Effector memory CD8-positive, alpha-beta T cell (primary cell): ENCODE measurements around the gene ESRP2.
A peak's percentile ranks its signal among the peaks of the same experiment; 100 is the strongest.

ENCODE experiments used
- ATAC-seq: fragments of 150-1000 bp; cut with Tn5 transposase; replicated peaks from 2 replicates; pipeline ENCODE4 v1.10.0; 2021; ENCODE audit warnings: mild to moderate bottlenecking, moderate library complexity
- DNase-seq, 3 experiments: peaks; one replicate each; pipeline ENCODE4 v3.0.0; 2021
- H3K27ac Mint-ChIP-seq, 2 donors: one replicate each; pipeline ENCODE4 v1.8.0; 2022; ENCODE audit warnings: mild to moderate bottlenecking in 2 of 2, mixed read lengths in 2 of 2, moderate library complexity in 2 of 2
- H3K27me3 Mint-ChIP-seq, 2 donors: one replicate each; pipeline ENCODE4 v1.8.0; 2022; ENCODE audit warnings: mixed read lengths in 2 of 2
- H3K36me3 Mint-ChIP-seq: one replicate; pipeline ENCODE4 v1.8.0; 2022; ENCODE audit warnings: mild to moderate bottlenecking, moderate library complexity, mixed read lengths; ENCODE audit not compliant: insufficient read depth
- H3K4me1 Mint-ChIP-seq, 2 donors: one replicate each; pipeline ENCODE4 v1.8.0; 2022; ENCODE audit warnings: low read depth in 2 of 2, mixed read lengths in 2 of 2
- H3K4me3 Mint-ChIP-seq, 2 donors: one replicate each; pipeline ENCODE4 v1.8.0; 2022; ENCODE audit warnings: mild to moderate bottlenecking in 2 of 2, mixed read lengths in 2 of 2, moderate library complexity in 2 of 2
- H3K9me3 Mint-ChIP-seq, 2 donors: one replicate each; pipeline ENCODE4 v1.8.0; 2022; ENCODE audit warnings: mixed read lengths in 2 of 2

The ESRP2 gene

GRCh38 chr16:68242085-68242484, 6.2 kb upstream of the ESRP2 start:
- H3K4me3 Mint-ChIP-seq = no peak overlapping the region
- DNase-seq = no peak
- no peak overlapping the region for H3K27ac Mint-ChIP-seq
- no peaks in the 10 kb centered on the region for H3K27me3 Mint-ChIP-seq
- H3K36me3 Mint-ChIP-seq = peaks cover 29% of the 10 kb centered on the region
- no peak for ATAC-seq
- peaks cover 26 to 27% of the 10 kb centered on the region in 2 donors for H3K4me1 Mint-ChIP-seq
- no peaks in the 10 kb centered on the region for H3K9me3 Mint-ChIP-seq

DNA sequence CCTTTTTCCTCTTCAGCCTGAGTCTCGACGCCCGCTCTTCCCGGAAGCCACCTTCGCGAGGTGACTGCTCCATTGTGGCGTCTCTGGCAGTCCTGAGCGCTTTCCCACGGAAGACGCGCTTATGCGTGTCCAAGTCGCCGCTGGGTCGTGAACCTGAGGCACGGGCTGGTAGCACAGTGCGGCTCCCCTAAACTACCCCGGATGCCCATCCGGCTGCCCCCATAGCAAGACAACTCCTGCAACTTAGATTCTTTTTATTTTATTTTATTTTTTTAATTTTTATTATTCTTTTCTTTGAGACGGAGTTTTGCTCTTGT, 2.1 kb upstream of the ESRP2 start:
- DNase-seq (no peak), ATAC-seq (peak; percentile 11)
- Mint-ChIP-seq H3K36me3 (peaks cover 28% of the 10 kb centered on the region), H3K27me3 (no peaks in the 10 kb centered on the region), H3K4me3 (peak overlapping the region; percentile 93 to 98), H3K4me1 (peaks cover 21 to 27% of the 10 kb centered on the region in 2 donors), H3K27ac (peak overlapping the region; percentile 64 to 76), H3K9me3 (no peaks in the 10 kb centered on the region)

DNA sequence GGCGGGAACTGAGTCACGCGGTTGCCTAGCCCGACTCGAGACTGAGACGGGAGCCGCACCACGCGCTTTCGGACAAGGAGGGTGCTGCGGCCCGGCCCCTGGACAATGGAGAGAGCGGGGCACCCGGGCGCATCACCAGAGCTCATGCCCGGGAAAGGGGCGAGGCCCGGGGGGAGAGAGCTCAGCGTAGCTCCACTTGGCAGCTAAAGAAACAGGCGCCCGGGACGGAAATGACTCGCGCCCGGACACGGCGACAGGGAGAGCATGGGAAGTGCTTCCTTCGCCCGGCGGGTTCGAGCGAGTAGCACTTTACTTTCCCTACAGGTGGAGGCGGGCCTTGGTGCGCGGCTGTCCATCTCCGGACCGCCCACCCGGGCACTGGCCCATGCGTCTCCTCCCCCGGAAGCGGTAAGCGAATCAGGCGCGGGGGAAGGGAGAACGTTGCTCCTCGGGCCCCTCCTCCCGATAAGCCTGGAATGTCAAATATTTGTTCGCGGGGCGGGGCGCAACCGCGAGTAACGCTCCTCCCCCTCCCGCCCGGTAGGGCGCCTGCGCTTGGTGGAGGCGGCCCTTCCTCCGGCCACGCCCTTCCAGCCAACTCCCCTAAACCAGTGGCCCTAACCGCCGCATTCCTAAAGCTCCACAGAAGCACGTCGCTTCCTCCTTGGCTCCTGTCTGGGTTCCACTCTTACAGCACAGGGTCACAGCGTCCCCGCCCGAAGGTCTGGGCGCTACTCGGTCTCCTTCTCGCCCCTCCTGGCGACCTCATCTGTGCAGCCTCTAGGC, 1.5 kb upstream of the ESRP2 start:
- DNase-seq (peak; percentile 77 to 82 (median 82)), ATAC-seq (peak; percentile 70)

DNA sequence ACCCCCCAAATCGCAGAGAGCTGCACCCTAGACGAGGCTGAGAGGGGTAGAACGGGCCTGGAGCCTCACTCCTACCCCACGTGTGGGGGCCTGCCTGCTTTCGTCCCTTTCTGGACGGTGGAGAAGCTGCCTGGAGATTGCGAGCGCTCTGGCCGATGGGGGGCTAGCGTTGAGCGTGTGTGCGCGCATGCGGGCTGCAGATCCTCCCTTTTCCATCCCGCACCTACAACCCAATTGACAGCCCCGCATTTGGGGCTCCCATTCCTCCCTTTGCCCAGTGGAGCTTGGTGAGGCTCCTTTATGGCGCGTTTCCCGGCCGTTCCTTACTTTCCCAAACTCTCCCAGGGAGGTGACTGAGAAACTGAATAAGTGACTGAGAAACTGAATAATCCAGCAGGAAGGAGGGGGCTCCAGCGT, 907 bp upstream of the ESRP2 start:
- Mint-ChIP-seq H3K27ac (peak overlapping the region; percentile 64 to 76), H3K4me1 (peaks cover 24 to 27% of the 10 kb centered on the region in 2 donors), H3K36me3 (peaks cover 36% of the 10 kb centered on the region), H3K4me3 (peak overlapping the region; percentile 93 to 98), H3K27me3 (no peaks in the 10 kb centered on the region), H3K9me3 (no peaks in the 10 kb centered on the region)
- DNase-seq = peak in 1 of 3 experiments; percentile 19
- ATAC-seq = peak; percentile 13

More for the DNA sequence above, 1.5 kb upstream of the ESRP2 start:
- Mint-ChIP-seq H3K36me3 (peaks cover 31% of the 10 kb centered on the region), H3K4me3 (peak overlapping the region; percentile 93 to 98), H3K4me1 (peaks cover 23 to 27% of the 10 kb centered on the region in 2 donors), H3K27me3 (no peaks in the 10 kb centered on the region), H3K9me3 (no peaks in the 10 kb centered on the region), H3K27ac (peak overlapping the region; percentile 64 to 76)

DNA sequence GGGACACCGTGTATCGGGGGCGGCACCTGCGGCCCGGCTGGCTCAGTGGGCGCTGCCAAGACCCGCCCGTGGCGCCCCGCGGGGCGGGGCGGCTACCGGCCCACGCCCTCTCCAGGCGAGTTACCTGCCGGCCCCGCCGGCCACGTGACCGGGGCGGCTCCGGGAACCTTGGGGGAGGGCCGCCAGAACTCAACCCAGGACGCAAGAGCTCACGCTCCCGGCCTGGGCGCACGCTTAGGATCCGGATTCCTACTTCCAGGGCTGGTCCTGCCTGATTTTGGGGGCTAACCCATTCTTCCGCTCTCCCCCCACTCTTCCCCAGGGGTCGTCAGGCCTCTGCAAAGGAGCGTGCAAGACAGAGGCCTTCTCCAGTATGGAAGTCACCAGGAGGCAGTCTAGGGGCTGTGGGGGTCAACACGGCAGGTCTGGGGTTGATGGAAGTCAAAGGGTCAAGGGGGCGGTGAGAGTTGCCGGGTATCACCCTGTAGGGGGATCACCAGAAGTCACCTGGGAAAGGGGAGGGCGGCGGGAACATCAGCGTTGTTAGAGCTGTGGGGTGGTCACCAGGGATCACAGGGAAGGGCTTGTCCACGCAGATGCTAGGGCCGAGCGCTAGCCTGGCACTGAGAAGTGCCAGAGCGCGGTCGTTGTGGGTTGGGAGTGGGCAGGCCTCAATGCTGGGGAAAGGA, 354 bp upstream of the ESRP2 start:
- Mint-ChIP-seq H3K27me3 (no peaks in the 10 kb centered on the region), H3K4me1 (peaks cover 24 to 27% of the 10 kb centered on the region in 2 donors), H3K36me3 (peaks cover 36% of the 10 kb centered on the region), H3K27ac (peak overlapping the region; percentile 64 to 76), H3K4me3 (peak overlapping the region; percentile 93 to 98), H3K9me3 (no peaks in the 10 kb centered on the region)
- peak; percentile 44 for ATAC-seq
- peak; percentile 20 to 47 (median 32) for DNase-seq

- DNase-seq (no peak), ATAC-seq (no peak)
- Mint-ChIP-seq H3K4me1 (peaks cover 27% of the 10 kb centered on the region in 2 donors), H3K27ac (peak overlapping the region; percentile 17 to 59), H3K36me3 (peaks cover 46% of the 10 kb centered on the region), H3K4me3 (peak overlapping the region; percentile 37 to 48), H3K9me3 (no peaks in the 10 kb centered on the region), H3K27me3 (no peaks in the 10 kb centered on the region)
Observed at GRCh38 chr16:68235108-68235886, 630 bp downstream of the ESRP2 start.

GRCh38 chr16:68234188-68235107, 1.5 kb downstream of the ESRP2 start:
- H3K4me3 Mint-ChIP-seq = peak overlapping the region; percentile 22 to 37

DNA sequence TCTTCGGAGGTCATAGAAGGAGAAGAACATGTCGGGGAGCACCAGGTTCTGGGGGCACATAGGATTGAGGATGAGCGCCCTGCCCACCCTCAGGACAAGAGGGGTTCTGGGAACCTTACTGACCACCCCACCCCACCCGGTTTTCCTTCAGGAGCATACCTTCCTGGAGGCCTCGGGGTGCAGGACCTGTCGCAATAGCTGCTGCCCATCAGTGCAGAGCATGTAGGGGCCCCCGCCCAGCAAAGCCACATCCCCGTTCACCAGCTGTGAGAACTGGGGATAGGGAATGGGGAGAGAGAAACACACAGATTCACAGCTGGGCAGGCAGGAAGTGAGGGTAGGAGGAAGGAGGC, 2.1 kb downstream of the ESRP2 start:
- DNase-seq (no peak), ATAC-seq (no peak)
- peaks cover 49% of the 10 kb centered on the region for H3K36me3 Mint-ChIP-seq
- peak overlapping the region in 1 of 2 donors; percentile 12 for H3K27ac Mint-ChIP-seq
- H3K4me1 Mint-ChIP-seq = peaks cover 26 to 29% of the 10 kb centered on the region in 2 donors
- no peaks in the 10 kb centered on the region for H3K9me3 Mint-ChIP-seq
- no peak overlapping the region for H3K4me3 Mint-ChIP-seq
- no peaks in the 10 kb centered on the region for H3K27me3 Mint-ChIP-seq

More at GRCh38 chr16:68234188-68235107, 1.5 kb downstream of the ESRP2 start:
- H3K27me3 Mint-ChIP-seq = no peaks in the 10 kb centered on the region
- H3K9me3 Mint-ChIP-seq = no peaks in the 10 kb centered on the region
- peak in 1 of 3 experiments; percentile 16 for DNase-seq
- ATAC-seq = no peak
- H3K4me1 Mint-ChIP-seq = peaks cover 26 to 27% of the 10 kb centered on the region in 2 donors
- H3K27ac Mint-ChIP-seq = peak overlapping the region; percentile 17 to 59
- peaks cover 49% of the 10 kb centered on the region for H3K36me3 Mint-ChIP-seq

- DNase-seq (no peak), ATAC-seq (peak; percentile 3)
- Mint-ChIP-seq H3K9me3 (no peaks in the 10 kb centered on the region), H3K36me3 (peaks cover 51% of the 10 kb centered on the region), H3K27me3 (no peaks in the 10 kb centered on the region), H3K4me1 (peaks cover 24 to 25% of the 10 kb centered on the region in 2 donors), H3K4me3 (no peak overlapping the region), H3K27ac (peak overlapping the region in 1 of 2 donors; percentile 12)
Observed at GRCh38 chr16:68233085-68233834, 2.7 kb downstream of the ESRP2 start.

- Mint-ChIP-seq H3K27me3 (no peaks in the 10 kb centered on the region), H3K4me3 (no peak overlapping the region), H3K36me3 (peaks cover 52% of the 10 kb centered on the region), H3K4me1 (peaks cover 19 to 20% of the 10 kb centered on the region in 2 donors), H3K27ac (peak overlapping the region in 1 of 2 donors; percentile 59), H3K9me3 (no peaks in the 10 kb centered on the region)
- no peak for ATAC-seq
- no peak for DNase-seq
Observed at GRCh38 chr16:68232335-68232734, 3.6 kb downstream of the ESRP2 start.

DNA sequence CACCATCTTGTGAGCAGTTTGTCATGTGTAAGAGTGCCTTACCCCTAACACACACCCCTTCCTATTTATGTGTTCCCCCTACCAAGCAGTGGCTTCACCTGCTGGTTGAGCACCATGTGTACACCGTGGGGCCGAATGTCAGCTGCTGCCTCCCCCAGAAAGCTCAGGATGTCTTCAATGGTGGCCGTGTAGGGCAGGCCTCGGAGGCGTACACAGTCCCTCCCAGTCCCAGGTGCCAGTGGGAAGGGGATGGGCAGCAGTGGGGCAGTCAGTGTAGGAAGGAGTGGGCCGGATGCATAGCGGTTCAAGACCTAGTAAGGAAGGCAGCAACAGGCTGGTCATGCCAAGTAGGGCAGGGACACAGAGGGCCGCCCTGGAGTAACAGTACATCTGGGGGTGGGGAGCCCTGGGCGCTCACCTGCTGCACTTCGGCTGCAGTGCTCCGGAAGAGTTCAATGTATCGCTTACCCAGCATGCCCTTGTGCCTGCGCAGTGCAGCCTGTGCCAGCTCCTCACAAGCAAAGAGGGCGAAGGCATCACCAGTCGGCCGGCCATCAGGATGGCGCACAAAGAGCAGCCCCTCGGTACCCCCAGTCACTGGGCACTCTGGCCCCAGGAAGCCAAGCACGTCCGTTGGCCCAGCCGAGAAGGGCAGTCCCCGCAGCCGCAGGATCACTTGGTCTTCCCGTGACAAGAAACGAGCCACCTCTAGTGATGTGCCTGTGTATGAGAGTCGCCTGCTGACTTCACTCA, 4.4 kb downstream of the ESRP2 start:
- peak overlapping the region; percentile 13 to 82 for H3K27ac Mint-ChIP-seq
- DNase-seq (no peak), ATAC-seq (no peak)
- no peaks in the 10 kb centered on the region for H3K9me3 Mint-ChIP-seq
- H3K36me3 Mint-ChIP-seq = peaks cover 58% of the 10 kb centered on the region
- peaks cover 16 to 23% of the 10 kb centered on the region in 2 donors for H3K4me1 Mint-ChIP-seq
- H3K27me3 Mint-ChIP-seq = no peaks in the 10 kb centered on the region
- H3K4me3 Mint-ChIP-seq = no peak overlapping the region
